ENCODE measurements around the gene MCM3AP. TPM values are rescaled to one million over a fixed set of nuclear protein-coding genes. Genes with fewer than 3 reads are reported as not detected.

The MCM3AP gene
- total RNA-seq, 1 experiment from 2014 or later = 128 TPM

DNA sequence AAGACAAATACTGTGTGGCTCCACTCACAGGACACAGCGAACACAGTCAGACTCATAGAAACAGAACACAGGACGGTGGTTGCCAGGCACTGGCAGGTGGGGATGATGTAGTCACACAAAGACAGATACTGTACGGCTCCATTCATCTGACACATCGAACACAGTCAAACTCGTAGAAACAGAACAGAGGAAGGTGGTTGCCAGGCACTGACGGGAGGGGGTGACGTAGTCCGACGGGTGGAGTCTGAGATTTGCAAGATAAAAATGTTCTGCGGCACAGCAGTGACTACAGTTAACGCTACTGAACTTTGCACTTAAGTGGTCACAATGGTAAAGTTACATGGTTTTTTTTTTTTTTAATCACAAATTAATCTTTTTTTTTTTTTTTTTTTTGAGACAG, 19.5 kb upstream of the MCM3AP start:
- Mint-ChIP-seq H3K36me3 (ENCODE audit: insufficient read depth, unreplicated experiment) (peaks cover 39% of the 10 kb centered on the region), H3K27me3 (ENCODE audit: insufficient read depth, unreplicated experiment) (no peaks in the 10 kb centered on the region), H3K4me3 (ENCODE audit: unreplicated experiment) (no peak overlapping the region), H3K9me3 (ENCODE audit: unreplicated experiment) (no peaks in the 10 kb centered on the region), H3K27ac (ENCODE audit: low read depth, unreplicated experiment) (no peak overlapping the region), H3K4me1 (ENCODE audit: insufficient read depth, unreplicated experiment) (no peaks in the 10 kb centered on the region)
- POLR2A ChIA-PET = no interaction called here
- intact Hi-C loops (cut with micrococcal nuclease) = no loop called here
- CTCF ChIA-PET = no interaction called here
- no peak for DNase-seq (ENCODE audit: unreplicated experiment)
- BruUV-seq (replicated peaks) = no TSS peak
- TF ChIP-seq, protein P1, sequence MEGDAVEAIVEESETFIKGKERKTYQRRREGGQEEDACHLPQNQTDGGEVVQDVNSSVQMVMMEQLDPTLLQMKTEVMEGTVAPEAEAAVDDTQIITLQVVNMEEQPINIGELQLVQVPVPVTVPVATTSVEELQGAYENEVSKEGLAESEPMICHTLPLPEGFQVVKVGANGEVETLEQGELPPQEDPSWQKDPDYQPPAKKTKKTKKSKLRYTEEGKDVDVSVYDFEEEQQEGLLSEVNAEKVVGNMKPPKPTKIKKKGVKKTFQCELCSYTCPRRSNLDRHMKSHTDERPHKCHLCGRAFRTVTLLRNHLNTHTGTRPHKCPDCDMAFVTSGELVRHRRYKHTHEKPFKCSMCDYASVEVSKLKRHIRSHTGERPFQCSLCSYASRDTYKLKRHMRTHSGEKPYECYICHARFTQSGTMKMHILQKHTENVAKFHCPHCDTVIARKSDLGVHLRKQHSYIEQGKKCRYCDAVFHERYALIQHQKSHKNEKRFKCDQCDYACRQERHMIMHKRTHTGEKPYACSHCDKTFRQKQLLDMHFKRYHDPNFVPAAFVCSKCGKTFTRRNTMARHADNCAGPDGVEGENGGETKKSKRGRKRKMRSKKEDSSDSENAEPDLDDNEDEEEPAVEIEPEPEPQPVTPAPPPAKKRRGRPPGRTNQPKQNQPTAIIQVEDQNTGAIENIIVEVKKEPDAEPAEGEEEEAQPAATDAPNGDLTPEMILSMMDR (IDR thresholded peaks at IDR 0.05; ENCODE audit: unreplicated experiment) = no peak

GRCh38 chr21:46304437-46304836, 19.0 kb upstream of the MCM3AP start:
- H3K27ac Mint-ChIP-seq (ENCODE audit: low read depth, unreplicated experiment) = no peak overlapping the region
- BruUV-seq (replicated peaks) = no TSS peak
- H3K9me3 Mint-ChIP-seq (ENCODE audit: unreplicated experiment) = no peaks in the 10 kb centered on the region
- intact Hi-C loops (cut with micrococcal nuclease) = no loop called here
- no peak for DNase-seq (ENCODE audit: unreplicated experiment)
- TF ChIP-seq, protein P1 (IDR thresholded peaks at IDR 0.05; ENCODE audit: unreplicated experiment) = no peak
- H3K4me1 Mint-ChIP-seq (ENCODE audit: insufficient read depth, unreplicated experiment) = no peaks in the 10 kb centered on the region
- ChIA-PET POLR2A (no interaction called here), CTCF (no interaction called here)
- no peak overlapping the region for H3K4me3 Mint-ChIP-seq (ENCODE audit: unreplicated experiment)
- H3K27me3 Mint-ChIP-seq (ENCODE audit: insufficient read depth, unreplicated experiment) = no peaks in the 10 kb centered on the region
- H3K36me3 Mint-ChIP-seq (ENCODE audit: insufficient read depth, unreplicated experiment) = peaks cover 36% of the 10 kb centered on the region

DNA sequence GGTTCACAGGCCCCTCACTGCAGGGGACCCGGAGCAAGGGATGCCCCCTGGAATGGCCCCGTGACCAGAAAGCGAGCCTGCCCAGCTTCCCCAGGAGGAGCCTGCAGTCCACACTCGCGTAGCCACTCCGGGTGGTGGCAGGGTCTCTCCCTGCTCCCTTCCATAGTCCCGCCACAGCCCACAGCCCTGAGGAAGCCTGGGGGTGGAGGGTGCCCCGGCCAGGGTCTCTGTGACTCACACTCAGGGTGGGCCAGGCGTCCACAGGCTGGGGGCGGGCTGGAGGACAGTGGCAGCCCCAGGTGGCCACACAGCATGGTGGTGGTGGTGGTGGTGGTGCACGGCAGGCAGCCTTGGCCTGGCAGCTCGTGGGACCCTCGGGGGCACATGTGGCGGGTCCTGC, 16.3 kb upstream of the MCM3AP start:
- Mint-ChIP-seq H3K36me3 (ENCODE audit: insufficient read depth, unreplicated experiment) (peaks cover 31% of the 10 kb centered on the region), H3K27me3 (ENCODE audit: insufficient read depth, unreplicated experiment) (no peaks in the 10 kb centered on the region), H3K4me1 (ENCODE audit: insufficient read depth, unreplicated experiment) (no peaks in the 10 kb centered on the region), H3K4me3 (ENCODE audit: unreplicated experiment) (no peak overlapping the region), H3K27ac (ENCODE audit: low read depth, unreplicated experiment) (no peak overlapping the region), H3K9me3 (ENCODE audit: unreplicated experiment) (no peaks in the 10 kb centered on the region)
- no peak for DNase-seq (ENCODE audit: unreplicated experiment)
- intact Hi-C loops (cut with micrococcal nuclease) = no loop called here
- POLR2A ChIA-PET = interaction anchor here (1.0 kb wide), 1 partner anchor 21 kb away, joined by 5 read pairs; no protein-coding TSS in a partner anchor
- CTCF ChIA-PET = no interaction called here
- TF ChIP-seq, protein P1 (IDR thresholded peaks at IDR 0.05; ENCODE audit: unreplicated experiment) = no peak
- no TSS peak for BruUV-seq (replicated peaks)

GRCh38 chr21:46299167-46299566, 13.8 kb upstream of the MCM3AP start:
- Mint-ChIP-seq H3K4me1 (ENCODE audit: insufficient read depth, unreplicated experiment) (peaks cover 8% of the 10 kb centered on the region), H3K4me3 (ENCODE audit: unreplicated experiment) (no peak overlapping the region), H3K9me3 (ENCODE audit: unreplicated experiment) (no peaks in the 10 kb centered on the region), H3K27ac (ENCODE audit: low read depth, unreplicated experiment) (no peak overlapping the region), H3K27me3 (ENCODE audit: insufficient read depth, unreplicated experiment) (no peaks in the 10 kb centered on the region), H3K36me3 (ENCODE audit: insufficient read depth, unreplicated experiment) (peaks cover 21% of the 10 kb centered on the region)
- POLR2A ChIA-PET = no interaction called here
- intact Hi-C loops (cut with micrococcal nuclease) = no loop called here
- no TSS peak for BruUV-seq (replicated peaks)
- no peak for DNase-seq (ENCODE audit: unreplicated experiment)
- CTCF ChIA-PET = interaction anchor here (0.6 kb wide), 1 partner anchor 156 kb away, joined by 3 read pairs; no protein-coding TSS in a partner anchor
- TF ChIP-seq, protein P1 (IDR thresholded peaks at IDR 0.05; ENCODE audit: unreplicated experiment) = no peak
